SK-N-MC (cell line): ENCODE data around the gene SHB.

Experiments used
- EZH2 ChIP-seq: fragments of 200-600 bp; sonication (generic); IDR thresholded peaks from one replicate; pipeline ENCODE4 v1.6.1; 2017; ENCODE audit warnings: antibody characterized with exemption
- POLR2AphosphoS5 ChIP-seq: IDR thresholded peaks from 2 replicates; pipeline ENCODE4 v1.6.1; 2012; ENCODE audit warnings: mild to moderate bottlenecking, low read depth, low read length, borderline replicate concordance

GRCh38 chr9:37968228-37968701, 100.8 kb downstream of the SHB start:
- TF ChIP-seq EZH2 (no peak), POLR2AphosphoS5 (no peak)
